ENCODE results near the gene PCA3.

GRCh38 chr9:76758476-76758875, 5.8 kb upstream of the PCA3 start:
- TF ChIP-seq CTCF (IDR thresholded peaks at IDR 0.05; ENCODE audit: low read depth, low read length, missing input control) (no peak), REST (IDR thresholded peaks at IDR 0.05) (no peak), RXRA (IDR thresholded peaks at IDR 0.05) (no peak), RAD21 (IDR thresholded peaks at IDR 0.05) (no peak)

Data from liver (tissue), 3 donors.